ENCODE measurements around the gene MDM4. TPM values are rescaled to one million over a fixed set of nuclear protein-coding genes. Genes with fewer than 3 reads are reported as not detected.

MDM4 gene
- total RNA-seq, 1 experiment from 2014 or later, result 49.6 TPM

GRCh38 chr1:204498981-204499380 is 17.2 kb upstream of the MDM4 start:
- no peak overlapping the region for H3K23ac ChIP-seq (ENCODE audit: insufficient read length, low read depth, low read length)
- H2BK12ac ChIP-seq (ENCODE audit: insufficient read length, low read depth, low read length), result no peak overlapping the region
- no peak overlapping the region for H2AFZ ChIP-seq (ENCODE audit: low read length)
- no peak overlapping the region for H2AK5ac ChIP-seq (ENCODE audit: insufficient read length, low read length)
- H3K14ac ChIP-seq (ENCODE audit: insufficient read depth, low read length), result no peak overlapping the region
- no peak overlapping the region for H2BK15ac ChIP-seq (ENCODE audit: low read depth, low read length)
- Mint-ChIP-seq H3K36me3 (ENCODE audit: insufficient read depth in 1 of 3, low read depth in 3 of 3) (no peaks in the 10 kb centered on the region), H3K9me3 (no peaks in the 10 kb centered on the region), H3K27me3 (ENCODE audit: low read depth) (peaks cover 21% of the 10 kb centered on the region), H3K4me1 (peaks cover 16% of the 10 kb centered on the region in 2 experiments), H3K27ac (no peak overlapping the region), H3K4me3 (no peak overlapping the region)
- H2BK120ac ChIP-seq (ENCODE audit: low read depth, low read length, poor library complexity, severe bottlenecking), result no peak overlapping the region
- TF ChIP-seq, protein P1, sequence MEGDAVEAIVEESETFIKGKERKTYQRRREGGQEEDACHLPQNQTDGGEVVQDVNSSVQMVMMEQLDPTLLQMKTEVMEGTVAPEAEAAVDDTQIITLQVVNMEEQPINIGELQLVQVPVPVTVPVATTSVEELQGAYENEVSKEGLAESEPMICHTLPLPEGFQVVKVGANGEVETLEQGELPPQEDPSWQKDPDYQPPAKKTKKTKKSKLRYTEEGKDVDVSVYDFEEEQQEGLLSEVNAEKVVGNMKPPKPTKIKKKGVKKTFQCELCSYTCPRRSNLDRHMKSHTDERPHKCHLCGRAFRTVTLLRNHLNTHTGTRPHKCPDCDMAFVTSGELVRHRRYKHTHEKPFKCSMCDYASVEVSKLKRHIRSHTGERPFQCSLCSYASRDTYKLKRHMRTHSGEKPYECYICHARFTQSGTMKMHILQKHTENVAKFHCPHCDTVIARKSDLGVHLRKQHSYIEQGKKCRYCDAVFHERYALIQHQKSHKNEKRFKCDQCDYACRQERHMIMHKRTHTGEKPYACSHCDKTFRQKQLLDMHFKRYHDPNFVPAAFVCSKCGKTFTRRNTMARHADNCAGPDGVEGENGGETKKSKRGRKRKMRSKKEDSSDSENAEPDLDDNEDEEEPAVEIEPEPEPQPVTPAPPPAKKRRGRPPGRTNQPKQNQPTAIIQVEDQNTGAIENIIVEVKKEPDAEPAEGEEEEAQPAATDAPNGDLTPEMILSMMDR (conservative IDR thresholded peaks at IDR 0.05), result no peak
- 0 out of 2 replicates have a peak, but pooled peaks cover 2% of the 10 kb centered on the region for H3K4me1 ChIP-seq (ENCODE audit: insufficient read depth, low read length)
- H3K4me2 ChIP-seq (ENCODE audit: insufficient read depth, insufficient read length, low read length), result no peak overlapping the region
- no peak overlapping the region for H2BK20ac ChIP-seq (ENCODE audit: low read depth, low read length, poor library complexity, severe bottlenecking)
- no peaks in the 10 kb centered on the region for H4K20me1 ChIP-seq (ENCODE audit: control insufficient read depth, insufficient read depth, insufficient read length)
- H3K79me2 ChIP-seq (ENCODE audit: insufficient read depth, low read length), result no peaks in the 10 kb centered on the region
- no peak overlapping the region for H3K18ac ChIP-seq (ENCODE audit: insufficient read length, low read depth, low read length)
- no peak overlapping the region for H3K27ac ChIP-seq (ENCODE audit: insufficient read length, low read depth, low read length)
- no peak overlapping the region for H3K4ac ChIP-seq (ENCODE audit: low read depth, low read length)
- H2BK5ac ChIP-seq (ENCODE audit: insufficient read length, low read length), result no peak overlapping the region
- peaks cover 7% of the 10 kb centered on the region for H3K23me2 ChIP-seq (ENCODE audit: insufficient read length, low read depth, low read length, poor library complexity, severe bottlenecking)
- no peaks in the 10 kb centered on the region for H3K27me3 ChIP-seq (ENCODE audit: insufficient read depth, low read length)
- H3K79me1 ChIP-seq (ENCODE audit: insufficient read depth, low read depth, low read length, poor library complexity, severe bottlenecking), result no peaks in the 10 kb centered on the region
- no peak overlapping the region for H3T11ph ChIP-seq (ENCODE audit: low read length)
- no peak overlapping the region for H4K8ac ChIP-seq (replicated peaks; ENCODE audit: insufficient read length, low read depth, low read length)
- H4K5ac ChIP-seq (ENCODE audit: insufficient read length, low read depth, low read length), result no peak overlapping the region
- WGBS (ENCODE audit: extremely low coverage, insufficient read length, low lambda C conversion rate), result no CpG with 5 or more reads among the region's 3 CpGs
- no peak overlapping the region for H3K56ac ChIP-seq (ENCODE audit: insufficient read length, low read depth, low read length)
- H3K9ac ChIP-seq (ENCODE audit: extremely low read depth, insufficient read length, low read length), result no peak overlapping the region
- H4K91ac ChIP-seq (ENCODE audit: insufficient read length, low read depth, low read length), result no peak overlapping the region
- H3K9me3 ChIP-seq (ENCODE audit: control insufficient read depth, low read depth, low read length), result no peaks in the 10 kb centered on the region
- no peak for DNase-seq

All from H9 (cell line).